HG03558 (cell line): ENCODE results near the gene CYB5R4.

Experiments used
- ATAC-seq: cut with Tn5 transposase; IDR thresholded peaks from one replicate; pipeline ENCODE4 v1.9.1; 2021; ENCODE audit warnings: moderate number of reproducible peaks; ENCODE audit not compliant: unreplicated experiment; ENCODE audit errors: extremely low read depth

Gene CYB5R4

DNA sequence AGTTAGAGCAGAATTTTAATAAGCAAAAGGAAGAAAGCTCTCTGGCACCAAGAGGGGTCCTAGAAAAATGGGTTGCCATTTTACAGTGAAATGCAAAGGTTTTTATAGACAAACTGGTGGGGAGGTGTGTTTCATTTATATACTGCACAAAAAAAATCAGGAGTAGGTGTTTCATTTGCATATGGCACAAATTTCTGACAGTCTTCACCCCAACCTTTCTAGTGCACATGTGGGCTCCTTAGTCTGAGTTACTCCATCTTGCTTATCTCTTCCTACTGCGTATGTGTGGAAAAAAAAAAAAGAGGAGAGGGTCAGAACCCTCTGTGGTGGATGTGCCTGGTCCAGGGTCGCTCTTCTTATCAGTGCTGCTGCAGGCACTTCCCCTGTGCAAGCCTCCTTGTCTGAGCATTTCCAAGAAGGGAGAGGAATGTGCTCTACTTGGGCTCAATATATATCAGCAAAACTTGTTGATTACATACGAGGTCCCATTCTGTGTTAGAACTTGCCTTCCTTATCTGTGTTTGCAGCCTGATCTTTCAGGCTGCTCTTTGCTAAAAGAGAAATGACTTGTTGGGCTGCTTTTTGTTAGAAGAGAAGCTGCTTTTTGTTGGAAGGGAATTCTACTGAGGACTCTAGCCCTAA lies 115.0 kb downstream of the CYB5R4 start:
- no peak for ATAC-seq

DNA sequence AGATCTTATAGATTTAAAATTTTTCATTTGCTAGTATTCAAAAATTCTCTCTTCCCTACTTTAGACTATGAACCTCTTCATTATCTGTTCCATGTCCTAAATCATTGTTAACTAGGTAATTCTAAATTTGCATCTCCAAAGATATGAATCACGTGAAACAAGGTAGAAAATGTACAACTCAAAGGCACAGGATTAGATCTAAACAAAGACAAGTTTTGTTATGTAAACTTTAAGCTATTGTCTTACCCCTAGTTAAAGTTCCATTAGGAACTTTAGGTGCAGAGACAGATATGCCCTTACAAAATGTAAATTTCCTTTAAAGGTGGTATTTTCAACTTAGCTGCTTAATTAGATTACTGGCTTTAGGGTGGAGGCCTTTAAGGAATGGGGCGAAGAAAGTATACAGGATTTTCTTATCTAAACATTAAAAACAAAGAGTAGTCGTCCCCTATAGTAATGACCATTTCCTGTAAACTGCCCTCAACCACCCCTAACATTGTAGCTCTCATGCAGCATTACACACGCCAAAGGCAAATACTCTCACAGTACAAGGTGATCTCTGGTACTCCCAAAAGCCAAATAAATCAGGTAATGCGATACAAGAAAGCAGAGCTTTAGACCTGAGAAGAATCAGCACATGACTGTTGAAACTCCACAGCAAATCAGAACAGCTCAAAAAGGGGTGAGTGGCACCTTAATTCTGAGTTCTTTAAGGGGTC lies 116.7 kb downstream of the CYB5R4 start:
- ATAC-seq: no peak

DNA sequence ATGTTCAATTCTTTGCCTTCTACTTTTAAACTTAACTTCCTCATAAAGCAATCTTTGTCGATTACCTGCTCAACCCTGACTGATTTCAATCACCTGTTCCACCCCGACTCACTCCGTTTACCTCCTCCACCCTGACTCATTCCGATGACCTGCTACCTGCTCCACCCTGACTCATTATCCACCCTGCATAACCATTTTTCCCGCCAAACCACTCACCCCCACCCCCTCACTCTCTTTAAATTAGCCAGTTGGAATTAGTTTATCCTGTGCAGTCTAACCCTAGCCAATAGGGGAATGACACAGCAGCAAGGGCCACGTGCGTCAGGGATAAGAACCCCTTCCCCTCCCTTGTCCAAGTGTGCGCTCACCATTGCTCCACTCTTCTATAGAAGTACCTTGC lies 117.4 kb downstream of the CYB5R4 start:
- ATAC-seq: no peak

DNA sequence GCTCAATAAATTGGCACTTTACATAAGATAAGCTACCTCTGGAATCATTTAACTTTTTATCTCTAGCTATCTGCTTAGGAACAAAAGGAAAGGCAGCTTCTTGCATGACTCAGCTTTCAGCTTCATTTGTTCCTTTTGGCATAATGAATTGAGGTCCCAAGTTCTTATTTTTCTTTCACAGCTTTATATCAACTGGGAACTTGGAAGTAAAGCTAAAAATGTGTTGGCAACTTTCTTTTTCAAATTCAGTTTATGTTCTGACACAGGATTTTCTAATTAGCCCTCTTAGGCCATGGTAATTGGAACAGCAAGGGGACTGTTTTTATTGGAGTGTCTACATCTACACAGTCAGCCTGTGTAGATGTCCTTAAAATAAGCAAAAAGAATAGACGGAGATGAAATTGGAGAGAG lies 118.8 kb downstream of the CYB5R4 start:
- no peak for ATAC-seq

DNA sequence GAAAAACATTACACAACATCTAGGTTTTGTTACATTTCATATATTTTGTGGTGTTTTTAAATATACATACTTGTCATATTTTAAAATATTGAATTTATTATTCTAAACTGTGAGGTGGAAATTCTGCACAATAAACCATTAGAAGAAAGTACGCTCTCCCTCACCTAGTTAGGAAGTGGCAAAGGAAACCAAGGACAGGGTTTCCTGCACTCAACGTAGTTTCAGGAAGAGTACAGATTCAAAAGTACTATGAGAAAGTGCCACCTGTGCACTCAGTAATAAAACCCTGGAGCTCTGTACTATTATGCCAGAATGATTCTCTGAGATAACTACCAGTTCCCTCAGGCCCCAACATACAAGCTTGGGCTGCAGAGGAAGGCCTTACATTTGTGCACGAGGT lies 119.5 kb downstream of the CYB5R4 start:
- ATAC-seq: no peak

DNA sequence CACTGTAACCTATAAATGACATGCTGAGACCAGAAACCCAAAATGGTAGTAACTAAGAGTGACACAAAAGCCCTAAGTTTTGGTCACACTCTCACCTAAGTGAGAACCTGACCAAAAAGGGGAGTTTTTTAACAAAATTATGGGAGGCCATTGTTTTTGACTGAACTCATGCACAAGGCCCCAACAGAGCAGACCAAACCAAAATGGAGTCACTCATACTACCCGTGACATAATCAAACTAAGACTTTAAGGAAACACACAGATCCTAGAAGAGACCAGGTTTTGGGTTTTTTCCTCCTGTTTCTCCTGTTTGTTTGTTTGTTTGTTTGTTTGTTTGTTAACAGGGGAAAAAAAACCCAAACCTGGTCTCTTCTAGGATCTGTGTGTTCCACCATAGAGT lies 124.9 kb downstream of the CYB5R4 start:
- no peak for ATAC-seq

DNA sequence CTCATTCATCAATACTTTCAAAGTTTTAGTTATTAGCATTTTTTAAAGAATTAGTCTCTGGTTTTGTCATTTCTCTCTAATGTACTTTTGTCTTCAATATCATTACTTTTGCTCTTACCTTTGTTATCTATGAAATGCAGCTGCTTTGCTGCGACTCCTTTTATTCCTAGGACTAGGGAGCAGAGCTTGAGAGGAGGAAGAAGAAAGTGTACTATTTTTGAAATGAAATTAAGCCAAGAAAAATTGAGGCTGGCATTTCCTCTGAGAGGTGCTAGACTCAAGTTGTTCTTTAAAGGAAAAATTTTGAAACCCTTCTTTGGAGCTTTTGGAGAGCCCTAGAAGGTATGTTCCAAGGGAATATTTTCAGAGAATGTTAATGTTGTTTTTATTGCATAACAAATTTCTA lies 125.8 kb downstream of the CYB5R4 start:
- no peak for ATAC-seq

DNA sequence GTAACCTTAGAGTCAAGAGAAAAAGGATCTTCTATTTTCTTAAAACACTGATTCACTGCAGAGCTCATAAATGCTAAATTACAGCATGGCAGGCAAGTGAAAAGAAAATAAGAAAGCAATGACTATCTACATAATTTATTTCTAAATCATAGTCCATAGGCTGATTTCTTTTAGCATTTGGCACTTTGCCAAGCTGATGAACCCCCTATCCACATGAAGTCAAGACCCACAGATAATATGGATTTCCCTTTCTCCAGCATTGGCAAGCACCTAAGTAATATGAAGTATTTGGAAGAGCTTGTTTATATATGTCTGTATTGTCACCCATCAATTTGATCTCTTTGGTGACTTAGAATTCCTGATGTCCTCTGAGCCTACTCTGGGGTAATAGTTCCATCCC lies 126.2 kb downstream of the CYB5R4 start:
- no peak for ATAC-seq

DNA sequence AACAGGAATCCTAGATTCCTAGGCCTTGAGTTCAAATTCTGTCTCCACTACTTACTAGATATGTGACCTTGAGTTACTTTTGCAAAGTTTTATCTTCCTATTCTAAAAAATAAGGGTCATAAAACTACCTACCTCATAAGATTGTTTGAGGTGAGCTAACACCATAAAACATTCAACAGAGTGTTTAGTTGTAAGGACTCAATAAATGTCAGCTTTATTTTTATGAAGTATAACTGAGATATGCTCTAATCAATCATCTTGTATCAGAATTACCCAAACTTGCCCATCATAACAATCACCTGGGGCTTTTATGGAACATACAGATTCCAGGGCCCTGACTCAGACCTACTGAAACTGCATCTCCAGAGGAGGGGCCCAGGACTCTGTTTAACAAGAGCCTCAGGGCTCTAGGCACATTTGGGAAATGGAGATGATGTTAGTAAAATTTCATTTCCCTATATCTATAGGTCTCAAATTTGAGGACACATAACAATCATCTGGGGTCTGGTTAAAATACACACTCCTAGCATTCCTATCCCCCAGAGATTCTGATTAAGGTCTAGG lies 138.6 kb downstream of the CYB5R4 start:
- no peak for ATAC-seq

DNA sequence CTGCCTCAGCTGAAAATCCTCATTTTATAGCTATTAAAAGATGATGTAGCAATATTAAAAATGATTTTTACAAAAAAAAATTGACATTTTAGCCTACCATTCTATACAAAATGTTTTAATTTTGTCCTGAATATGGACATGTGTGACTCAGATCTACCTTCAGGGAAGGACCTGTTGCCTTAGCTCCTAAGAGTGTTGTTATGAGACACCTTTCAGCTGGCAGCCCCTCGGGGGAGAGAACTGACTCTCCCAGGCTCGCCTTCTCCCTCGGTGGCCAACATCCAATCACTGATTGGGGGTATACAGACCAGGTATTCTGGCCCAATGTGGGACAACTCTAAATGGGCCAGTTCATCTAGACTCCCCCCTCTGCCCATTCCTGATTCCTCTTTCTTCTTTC lies 141.6 kb downstream of the CYB5R4 start:
- ATAC-seq: no peak

DNA sequence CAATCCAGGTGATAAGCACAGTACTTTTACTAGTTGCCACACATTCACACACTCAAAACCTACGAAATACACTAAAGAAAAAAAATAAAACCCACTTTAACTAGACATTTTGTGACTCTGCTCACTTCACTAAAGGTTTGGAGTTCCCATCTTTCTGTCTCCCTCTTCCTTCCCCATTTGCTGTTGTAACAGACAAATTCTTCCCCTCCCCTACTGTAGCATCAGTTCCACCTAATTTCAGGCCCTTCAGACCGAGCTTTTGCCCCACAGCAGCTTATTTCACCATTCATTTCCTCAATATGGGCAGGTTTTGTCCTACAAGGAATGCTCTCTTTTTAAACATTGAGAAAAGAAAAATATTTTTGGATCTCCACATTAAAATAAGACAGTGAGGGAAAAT lies 142.7 kb downstream of the CYB5R4 start:
- no peak for ATAC-seq

DNA sequence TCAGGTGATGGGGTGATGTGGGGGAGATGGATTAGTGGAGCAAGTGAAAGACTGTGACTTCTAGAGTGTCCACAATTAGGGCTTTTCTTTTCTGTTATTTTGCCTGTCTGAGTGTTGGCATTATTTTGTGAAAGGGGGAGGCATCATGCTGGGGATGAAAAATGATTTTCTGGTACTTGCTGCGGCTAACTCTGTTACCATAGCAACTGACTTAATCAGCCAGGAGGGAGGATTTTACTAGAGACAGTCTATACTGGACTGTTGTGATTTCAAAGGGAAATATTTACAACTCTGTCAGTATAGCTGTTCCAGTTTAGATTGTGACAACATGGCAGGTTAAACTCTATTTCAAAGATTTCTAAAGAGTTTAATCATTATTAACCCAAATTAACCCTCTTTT lies 143.6 kb downstream of the CYB5R4 start:
- ATAC-seq: no peak

DNA sequence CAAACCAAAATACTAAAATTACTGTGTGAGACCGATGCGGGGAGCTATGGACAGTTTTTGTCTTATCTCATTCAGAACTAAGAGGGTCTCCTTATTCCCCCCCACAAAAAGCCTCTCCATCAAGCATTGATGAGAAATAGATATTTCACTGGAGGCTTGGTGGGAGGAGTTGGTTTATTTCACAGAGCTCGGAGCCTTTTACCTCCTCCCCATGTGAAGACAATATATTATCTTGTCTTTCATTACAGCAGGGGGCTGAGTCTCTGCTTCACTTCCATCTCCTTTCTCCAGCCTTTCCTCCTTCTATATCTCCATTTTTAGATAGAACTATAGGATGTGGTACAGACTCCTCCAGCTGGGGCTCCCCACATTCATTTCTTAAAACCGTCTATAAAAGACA lies 144.2 kb downstream of the CYB5R4 start:
- ATAC-seq: no peak

DNA sequence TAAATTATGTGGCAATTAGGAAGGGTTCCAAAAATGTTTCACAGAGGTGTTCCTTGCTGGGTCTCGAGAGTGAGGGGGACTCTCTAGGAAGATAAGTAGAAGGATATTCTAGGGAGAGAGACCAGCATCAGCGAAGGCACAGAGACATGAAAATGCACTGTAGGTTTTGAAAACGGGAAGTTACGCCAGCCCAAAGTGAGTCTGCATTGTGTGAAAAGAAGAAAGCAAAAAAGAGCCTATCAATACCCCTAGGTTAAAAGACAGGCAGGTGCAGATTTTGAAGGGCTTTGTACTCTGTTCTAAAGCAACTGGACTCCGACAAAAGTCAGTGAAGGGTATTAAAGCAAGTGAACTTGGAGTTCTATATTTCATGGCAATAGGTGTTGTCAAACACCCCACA lies 148.4 kb downstream of the CYB5R4 start:
- no peak for ATAC-seq

DNA sequence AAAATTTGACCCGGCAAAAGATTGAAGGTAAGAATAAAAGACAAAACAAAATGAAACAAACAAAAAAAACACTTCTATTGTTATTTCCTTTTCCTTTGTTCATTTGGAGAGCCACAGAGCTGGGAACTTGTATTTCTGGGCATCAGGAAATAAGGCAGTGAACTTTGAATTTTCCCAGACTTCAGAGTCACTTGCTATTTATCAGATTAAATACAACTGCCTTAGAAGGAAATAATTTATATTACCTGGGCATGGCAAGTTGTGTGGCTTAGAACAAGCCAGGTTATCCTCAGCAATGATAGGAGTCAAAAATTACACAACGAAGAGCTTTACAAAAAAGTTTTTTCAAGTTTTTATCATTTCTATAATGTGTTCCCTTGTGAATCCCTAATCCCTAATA lies 153.9 kb downstream of the CYB5R4 start:
- ATAC-seq: no peak

DNA sequence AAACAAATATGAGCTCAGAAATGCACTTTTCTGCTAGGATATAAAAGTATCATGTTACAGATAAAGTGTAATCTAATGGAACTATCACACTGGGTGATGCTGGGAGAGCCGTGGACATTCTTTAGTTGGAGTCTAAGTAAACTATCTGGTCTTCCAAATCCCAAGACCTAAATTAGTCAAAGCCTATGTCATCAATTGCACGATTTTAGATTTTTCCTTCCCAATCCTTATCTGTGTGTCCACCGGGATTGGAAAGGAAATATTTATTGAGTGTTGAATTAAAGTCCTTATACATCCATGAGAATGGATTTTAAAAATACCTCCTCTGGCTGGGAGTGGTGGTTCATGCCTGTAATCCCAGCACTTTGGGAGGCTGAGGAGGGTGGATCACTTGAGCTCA lies 154.4 kb downstream of the CYB5R4 start:
- ATAC-seq: no peak

DNA sequence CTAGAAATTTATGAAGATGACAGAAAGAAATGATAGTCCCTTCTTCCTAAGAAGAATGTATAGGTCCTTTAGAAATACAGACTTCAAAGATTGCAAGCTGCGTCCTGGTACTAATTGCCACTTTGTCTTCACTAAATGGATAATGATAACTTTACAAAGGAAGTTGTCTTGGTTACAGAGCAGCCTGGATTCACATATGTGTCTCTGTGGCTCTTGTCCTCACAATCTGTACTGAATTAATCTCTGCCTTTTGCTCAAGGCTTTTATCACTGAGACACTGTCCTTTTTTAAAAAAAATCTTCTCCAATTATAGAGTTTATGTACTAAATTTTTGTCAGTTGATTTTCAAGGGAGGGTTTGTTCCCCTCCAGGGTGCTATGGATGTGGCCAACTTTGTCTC lies 156.5 kb downstream of the CYB5R4 start:
- no peak for ATAC-seq
